Measurements from ENCODE around the gene UFD1.

The UFD1 gene

GRCh38 chr22:19516378-19517170 is 37.6 kb upstream of the UFD1 start:
- in situ Hi-C loops (cut with HindIII; ENCODE audit: low sequenced_read_pairs), result no loop called here

GRCh38 chr22:19515654-19516377 is 36.8 kb upstream of the UFD1 start:
- in situ Hi-C loops (cut with HindIII; ENCODE audit: low sequenced_read_pairs), result no loop called here

DNA sequence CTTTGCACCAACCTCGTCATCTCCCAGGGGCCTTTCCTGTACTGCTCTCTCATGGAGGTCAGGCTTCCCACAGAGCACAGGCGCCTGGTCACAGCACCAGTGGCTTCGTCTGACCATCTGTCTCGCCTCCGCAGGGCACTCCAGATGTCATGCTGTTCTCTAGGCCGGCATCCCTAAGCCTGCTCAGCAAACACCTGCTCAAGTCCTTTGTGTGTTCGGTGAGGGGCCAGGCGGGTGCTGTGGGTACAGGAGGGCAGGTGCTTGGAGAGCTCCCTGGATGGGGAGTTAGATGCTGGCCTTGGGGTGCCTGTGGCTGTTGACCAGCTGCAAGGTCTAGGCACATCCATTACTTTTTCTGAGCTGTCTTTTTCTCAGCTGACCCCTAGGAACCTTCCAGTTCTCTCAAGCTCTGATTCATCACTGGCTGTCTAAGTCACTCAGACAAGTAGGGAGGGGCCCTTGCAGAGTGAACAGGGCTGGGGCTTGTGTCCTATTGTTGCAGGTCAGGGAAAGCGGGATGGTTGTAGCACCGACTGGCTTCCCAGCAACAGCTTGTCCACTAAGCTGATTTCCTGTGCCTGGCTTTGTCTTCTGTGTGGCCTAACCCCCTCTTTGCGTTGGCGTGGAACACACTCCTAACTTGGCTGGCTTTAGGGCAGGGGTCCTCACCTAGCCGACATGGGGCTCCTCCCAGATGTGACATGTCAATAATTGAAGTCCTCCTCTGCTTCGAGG is 36.0 kb upstream of the UFD1 start:
- in situ Hi-C loops (cut with HindIII; ENCODE audit: low sequenced_read_pairs), result no loop called here

DNA sequence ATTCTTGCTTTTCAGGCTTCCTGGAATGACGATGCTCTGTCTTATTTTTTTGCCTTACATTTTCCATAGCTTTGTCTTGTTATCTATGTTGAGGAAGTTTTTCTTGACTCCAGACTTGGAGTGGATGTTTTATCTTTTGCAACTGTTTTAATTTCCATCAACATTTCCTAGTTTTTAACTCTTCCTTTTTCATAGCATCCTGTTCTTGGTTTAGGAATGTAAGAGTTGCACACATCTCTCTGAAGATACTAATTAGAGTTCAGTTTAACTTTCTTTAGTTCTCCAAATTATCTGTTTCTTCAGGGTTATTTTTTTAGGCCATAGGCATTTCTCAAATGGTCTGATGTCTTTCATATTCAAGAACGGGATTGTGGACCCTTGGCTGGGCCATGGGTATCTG is 34.8 kb upstream of the UFD1 start:
- in situ Hi-C loops (cut with HindIII; ENCODE audit: low sequenced_read_pairs), result no loop called here

DNA sequence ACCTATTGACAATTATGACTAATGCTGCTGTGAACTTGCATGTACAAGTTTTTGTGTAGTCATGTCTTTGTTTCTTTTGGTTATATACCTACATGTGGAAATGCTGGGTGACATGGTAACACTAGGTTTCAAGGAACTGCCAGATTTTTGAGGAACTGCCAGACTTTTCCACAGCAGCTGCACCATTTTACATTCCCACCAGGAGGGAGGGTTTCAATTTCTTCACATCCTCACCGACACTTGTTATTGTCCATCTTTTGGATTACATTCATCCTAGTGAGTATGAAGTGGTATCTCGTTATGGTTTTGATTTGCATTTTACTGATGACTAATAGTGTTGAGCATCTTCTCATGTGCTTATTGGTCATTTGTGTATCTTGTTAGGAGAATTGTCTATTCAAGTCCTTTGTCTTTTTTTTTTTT is 31.9 kb upstream of the UFD1 start:
- in situ Hi-C loops (cut with HindIII; ENCODE audit: low sequenced_read_pairs), result no loop called here

DNA sequence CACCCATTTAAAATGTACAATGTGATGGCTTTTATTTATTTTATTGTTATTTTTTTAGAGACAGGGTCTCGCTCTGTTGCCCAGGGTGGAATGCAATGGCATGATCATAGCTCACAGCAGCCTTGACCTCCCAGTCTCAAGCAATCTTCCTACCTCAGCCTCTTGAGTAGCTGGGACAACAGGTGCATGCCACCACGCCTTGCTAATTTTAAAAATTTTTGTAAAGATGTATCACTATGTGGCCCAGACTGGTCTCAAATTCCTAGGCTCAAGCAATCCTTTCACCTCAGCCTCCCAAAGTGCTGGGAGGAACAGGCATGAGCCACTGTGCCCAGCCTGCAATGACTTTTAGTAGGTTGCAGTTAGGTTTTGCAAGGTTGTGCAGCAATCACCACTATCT is 30.9 kb upstream of the UFD1 start:
- in situ Hi-C loops (cut with HindIII; ENCODE audit: low sequenced_read_pairs), result no loop called here

GRCh38 chr22:19509191-19509590 is 30.2 kb upstream of the UFD1 start:
- in situ Hi-C loops (cut with HindIII; ENCODE audit: low sequenced_read_pairs), result no loop called here

DNA sequence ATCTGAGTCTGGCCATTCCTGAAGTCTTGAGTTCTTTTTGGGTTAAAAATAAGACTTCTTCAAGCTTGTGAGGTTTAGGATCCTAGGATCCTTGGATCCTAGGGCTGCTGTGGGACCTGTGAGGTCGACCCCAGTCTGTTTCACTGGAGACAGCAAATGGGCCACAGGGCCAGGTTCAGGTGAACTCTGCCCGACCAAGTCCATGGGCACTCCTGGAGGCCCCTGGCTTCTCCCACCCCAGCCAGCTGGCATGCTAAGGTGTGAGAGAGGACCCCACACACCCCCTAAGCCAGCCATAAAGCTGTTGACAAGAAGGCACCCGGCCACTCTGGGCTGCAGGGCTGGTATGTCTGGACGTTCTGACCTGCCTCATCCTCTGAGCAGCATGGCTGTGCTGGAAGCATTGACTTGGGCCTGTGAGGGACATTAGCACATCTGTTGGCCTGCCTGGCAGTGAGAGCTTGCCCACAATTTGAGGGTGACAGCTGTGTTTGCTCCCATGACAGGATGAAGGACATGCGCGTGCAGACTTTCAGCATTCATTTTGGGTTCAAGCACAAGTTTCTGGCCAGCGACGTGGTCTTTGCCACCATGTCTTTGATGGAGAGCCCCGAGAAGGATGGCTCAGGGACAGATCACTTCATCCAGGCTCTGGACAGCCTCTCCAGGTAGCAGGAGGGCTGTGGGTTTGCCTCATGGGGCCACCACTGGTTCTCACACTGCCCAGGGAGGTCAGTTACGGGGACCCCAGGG is 29.2 kb upstream of the UFD1 start:
- in situ Hi-C loops (cut with HindIII; ENCODE audit: low sequenced_read_pairs), result no loop called here

DNA sequence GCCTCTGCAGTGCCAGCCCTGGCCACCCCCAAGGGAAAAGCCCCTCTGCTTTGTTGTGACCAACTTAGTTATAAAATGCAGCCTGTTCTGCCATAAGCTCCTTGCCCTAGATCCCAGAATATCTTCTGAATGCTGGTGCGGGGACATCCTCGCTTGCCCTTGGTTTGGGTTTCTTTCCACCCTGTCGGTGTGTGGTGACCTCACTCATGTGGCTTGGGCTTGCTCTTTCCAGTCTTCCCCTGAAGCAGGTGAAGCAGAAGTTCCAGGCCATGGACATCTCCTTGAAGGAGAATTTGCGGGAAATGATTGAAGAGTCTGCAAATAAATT is 28.5 kb upstream of the UFD1 start:
- in situ Hi-C loops (cut with HindIII; ENCODE audit: low sequenced_read_pairs), result no loop called here

DNA sequence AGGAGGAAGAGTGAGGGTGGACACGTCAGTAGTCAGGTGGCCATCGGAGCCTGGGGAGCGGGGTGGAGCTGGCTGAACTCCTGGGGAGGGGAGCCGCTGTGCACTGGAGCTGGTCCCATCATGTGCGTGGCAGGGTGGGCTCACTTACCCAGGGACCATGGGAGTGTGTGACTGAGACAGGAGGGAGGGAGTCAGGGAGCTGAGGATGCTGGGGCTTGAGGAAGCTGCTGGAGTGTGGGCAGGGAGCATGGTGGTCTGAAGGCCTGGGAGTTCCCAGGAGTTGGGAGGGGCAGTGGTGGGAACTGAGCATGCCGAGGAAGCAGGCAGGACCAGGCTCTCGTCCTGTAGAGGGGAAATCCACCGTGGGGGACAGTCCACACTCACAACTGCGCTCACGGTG is 27.2 kb upstream of the UFD1 start:
- in situ Hi-C loops (cut with HindIII; ENCODE audit: low sequenced_read_pairs), result no loop called here

- in situ Hi-C loops (cut with HindIII; ENCODE audit: low sequenced_read_pairs), result no loop called here
Measured at GRCh38 chr22:19505735-19506126, 26.7 kb upstream of the UFD1 start.

GRCh38 chr22:19504900-19505734 is 26.1 kb upstream of the UFD1 start:
- in situ Hi-C loops (cut with HindIII; ENCODE audit: low sequenced_read_pairs), result no loop called here

- in situ Hi-C loops (cut with HindIII; ENCODE audit: low sequenced_read_pairs), result no loop called here
Measured at GRCh38 chr22:19503869-19504268, 24.9 kb upstream of the UFD1 start.

- in situ Hi-C loops (cut with HindIII; ENCODE audit: low sequenced_read_pairs), result no loop called here
Measured at GRCh38 chr22:19503367-19503766, 24.4 kb upstream of the UFD1 start.

DNA sequence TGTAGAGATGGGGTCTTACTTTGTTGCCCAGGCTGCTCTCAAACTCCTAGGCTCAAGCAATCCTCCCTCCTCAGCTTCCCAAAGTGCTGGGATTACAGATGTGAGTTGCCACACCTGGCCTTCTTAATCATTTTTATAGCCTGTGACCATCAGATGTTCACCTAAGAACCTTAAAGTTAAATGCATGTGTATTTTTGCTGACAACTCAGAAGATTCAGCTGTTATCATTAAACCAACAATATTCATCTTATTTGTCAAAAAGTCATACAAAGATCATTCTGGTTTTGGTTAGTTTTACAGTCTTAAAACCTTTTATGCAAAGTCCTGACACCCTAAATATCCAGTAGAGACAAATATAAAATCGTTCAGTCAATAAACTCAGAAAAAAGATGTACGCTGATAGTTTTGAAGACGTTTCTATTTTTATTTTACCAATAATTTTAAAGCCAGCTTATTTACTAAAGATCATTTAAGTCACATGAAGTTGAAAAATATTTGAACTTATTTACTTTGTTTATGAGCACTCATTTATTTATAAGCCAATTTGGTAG is 23.0 kb upstream of the UFD1 start:
- in situ Hi-C loops (cut with HindIII; ENCODE audit: low sequenced_read_pairs), result no loop called here

DNA sequence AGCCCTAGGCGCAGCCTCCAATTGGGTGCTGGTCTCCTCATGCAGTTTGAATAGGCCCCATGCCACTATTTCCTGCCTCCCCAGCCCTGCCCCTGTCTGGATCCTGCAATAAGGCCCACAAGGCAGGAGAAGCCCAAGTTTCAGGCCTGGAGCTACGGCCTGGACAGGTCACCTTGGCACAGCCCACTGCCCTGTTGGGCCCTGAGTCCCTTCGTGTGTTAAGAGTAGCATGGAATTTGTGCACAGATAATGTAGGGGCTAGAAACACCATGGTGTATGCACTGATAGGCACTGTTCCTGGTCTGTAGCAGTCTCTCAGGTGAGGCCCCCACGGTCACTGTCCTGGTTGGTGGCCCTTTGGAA is 20.9 kb upstream of the UFD1 start:
- in situ Hi-C loops (cut with HindIII; ENCODE audit: low sequenced_read_pairs), result no loop called here

DNA sequence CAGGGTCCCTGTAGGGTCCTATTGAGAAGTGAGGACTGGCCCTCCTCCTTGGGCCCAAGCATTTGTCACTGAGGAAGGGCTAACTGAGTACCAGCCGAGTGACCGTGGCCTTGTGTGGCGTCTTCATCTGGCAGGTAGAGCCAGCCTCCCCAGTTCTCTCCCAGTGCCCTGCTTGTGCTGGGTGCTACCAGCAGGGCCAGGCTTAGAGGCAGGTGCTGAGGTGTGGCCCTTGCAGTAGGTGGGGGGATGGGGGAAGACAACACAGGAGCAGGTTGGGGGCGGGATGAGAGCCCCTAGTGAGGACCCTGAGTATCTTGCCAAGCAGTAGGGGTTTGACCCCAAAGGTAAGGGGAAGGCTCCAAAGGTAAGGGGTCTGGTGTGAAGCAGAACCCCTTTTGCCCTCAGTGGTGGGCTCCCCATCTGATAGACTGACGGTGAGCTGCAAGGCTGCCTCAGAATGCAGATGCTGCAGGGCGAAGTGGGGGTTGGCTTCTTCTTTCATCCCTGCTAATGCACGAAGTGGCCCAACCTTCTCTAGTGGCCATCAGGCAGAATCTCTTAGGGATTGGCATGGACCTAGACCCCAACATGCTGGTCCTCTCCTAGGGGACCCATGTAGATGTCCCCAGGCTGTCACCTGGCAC is 20.4 kb upstream of the UFD1 start:
- in situ Hi-C loops (cut with HindIII; ENCODE audit: low sequenced_read_pairs), result no loop called here

DNA sequence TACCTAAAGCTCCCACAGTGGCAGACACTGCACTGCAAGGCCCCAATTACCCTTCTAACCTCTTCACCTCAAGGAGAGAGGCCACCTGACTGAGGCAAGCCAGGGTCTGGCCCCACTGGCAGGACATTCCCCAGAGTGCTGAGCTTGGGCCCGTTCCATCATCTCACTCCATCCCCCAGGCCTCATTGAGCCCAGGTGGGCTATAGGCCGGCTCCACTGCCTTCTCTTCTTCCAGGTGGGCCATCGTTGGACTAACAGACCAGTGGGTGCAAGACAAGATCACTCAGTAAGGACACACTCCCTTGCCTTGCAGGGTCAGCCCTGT is 19.8 kb upstream of the UFD1 start:
- in situ Hi-C loops (cut with HindIII; ENCODE audit: low sequenced_read_pairs), result no loop called here

GRCh38 chr22:19498154-19498865 is 19.3 kb upstream of the UFD1 start:
- in situ Hi-C loops (cut with HindIII; ENCODE audit: low sequenced_read_pairs), result no loop called here
